Panc1 (cell line): ENCODE results near the gene HIGD2A. TPM values are rescaled to one million over a fixed set of nuclear protein-coding genes. Genes with fewer than 3 reads are reported as not detected.

ENCODE experiments used
- ATAC-seq: fragments of 200-7000 bp; cut with Tn5 transposase; 2 replicates; pipeline ENCODE4 v1.9.1; 2020; ENCODE audit warnings: mild to moderate bottlenecking, moderate library complexity
- BruUV-seq: library from RNA; stranded (reverse); fragments of 400-500 nt; replicated peaks from 2 replicates; lab custom pipeline; 2021; lab: Mats Ljungman, UMichigan
- CTCF ChIA-PET: fragments of 300-600 bp; sonication (Branson Sonifier 250); formaldehyde crosslinking; loops from one replicate; lab custom pipeline; 2022; ENCODE audit warnings: antibody characterized with exemption; lab: Charles Lee
- POLR2A ChIA-PET: fragments of 300-600 bp; sonication (Branson Sonifier 250); formaldehyde crosslinking; loops from one replicate; lab custom pipeline; 2022; ENCODE audit warnings: antibody characterized with exemption; lab: Charles Lee
- DNase-seq: peaks from one replicate; pipeline ENCODE4 v3.0.0-alpha.2; 2010; ENCODE audit warnings: low read depth, low spot score
- H3K27ac ChIP-seq: 2 replicates; pipeline ENCODE4 v1.5.1; 2011; ENCODE audit warnings: mild to moderate bottlenecking, low read length, inconsistent platforms
- H3K27me3 ChIP-seq: fragments of 200-500 bp; sonication (Bioruptor generic); 2 replicates; pipeline ENCODE4 v1.6.0; 2014; ENCODE audit warnings: low read length, inconsistent platforms; ENCODE audit not compliant: control insufficient read depth, insufficient read depth
- H3K36me3 ChIP-seq: fragments of 200-500 bp; sonication (Bioruptor generic); 2 replicates; pipeline ENCODE4 v1.5.1; 2014; ENCODE audit warnings: inconsistent platforms, mild to moderate bottlenecking, low read length, moderate library complexity; ENCODE audit not compliant: control insufficient read depth, insufficient read depth
- H3K4me1 ChIP-seq: 2 replicates; pipeline ENCODE4 v1.5.1; 2011; ENCODE audit warnings: inconsistent platforms, mild to moderate bottlenecking, low read length, moderate library complexity; ENCODE audit not compliant: control insufficient read depth, insufficient read depth
- H3K4me3 ChIP-seq, 2 experiments: 2 replicates each; pipeline ENCODE4 v1.5.1; 2011 to 2012; ENCODE audit warnings: low read depth in 2 of 2, low read length in 2 of 2, mild to moderate bottlenecking in 2 of 2, inconsistent platforms in 1 of 2, moderate library complexity in 1 of 2
- H3K9me3 ChIP-seq: fragments of 200-500 bp; sonication (Bioruptor generic); 2 replicates; pipeline ENCODE4 v1.5.1; 2014; ENCODE audit warnings: low read depth, mild to moderate bottlenecking, inconsistent platforms, low read length, moderate library complexity; ENCODE audit not compliant: control insufficient read depth, insufficient read depth
- CTCF ChIP-seq: fragments of 450-650 bp; IDR thresholded peaks from 2 replicates; pipeline ENCODE4 v1.5.1; 2017; ENCODE audit warnings: mild to moderate bottlenecking
- POLR2AphosphoS5 ChIP-seq: IDR thresholded peaks from 2 replicates; pipeline ENCODE4 v1.6.1; 2012; ENCODE audit warnings: mild to moderate bottlenecking, low read depth, low read length, moderate library complexity
- REST ChIP-seq, 2 experiments: IDR thresholded peaks; 2 replicates each; pipeline ENCODE4 v1.6.1; 2011 to 2012; ENCODE audit warnings: low read depth in 2 of 2, control low read depth in 1 of 2, low read length in 1 of 2, mild to moderate bottlenecking in 1 of 2, moderate library complexity in 1 of 2; ENCODE audit not compliant: insufficient read depth in 1 of 2
- SIN3A ChIP-seq: IDR thresholded peaks from 2 replicates; pipeline ENCODE4 v1.6.1; 2012; ENCODE audit warnings: low read depth, mild to moderate bottlenecking, low read length, moderate library complexity, borderline replicate concordance; ENCODE audit not compliant: insufficient read depth
- TCF7L2 ChIP-seq: IDR thresholded peaks from 2 replicates; pipeline ENCODE4 v1.6.1; 2011; ENCODE audit warnings: mild to moderate bottlenecking, low read depth, low read length, inconsistent platforms
- in situ Hi-C: cut with HindIII; loops from 2 replicates; pipeline ENCODE4 v1.10.0; 2016; ENCODE audit warnings: low sequenced_read_pairs, low pct_unique_long_range_greater_than_20kb
- intact Hi-C: fragments of 100-400 bp; cut with micrococcal nuclease; formaldehyde crosslinking; loops from one replicate; pipeline ENCODE4 v1.10.0; 2022; ENCODE audit not compliant: unreplicated experiment
- total RNA-seq: library from RNA; stranded (reverse); gene quantifications from one replicate; pipeline ENCODE4 v1.2.1, GENCODE V29; 2021; ENCODE audit not compliant: unreplicated experiment

The HIGD2A gene
- total RNA-seq, 1 experiment from 2014 or later, result 162 TPM

- H3K36me3 ChIP-seq, result no peaks in the 10 kb centered on the region
- no peak overlapping the region for H3K4me3 ChIP-seq
- peaks cover 16% of the 10 kb centered on the region; the same call in 1 of the 2 replicates for H3K4me1 ChIP-seq
- H3K9me3 ChIP-seq, result no peaks in the 10 kb centered on the region
- ATAC-seq (no peak), DNase-seq (no peak)
- TF ChIP-seq TCF7L2, result no peak
- no peak for TF ChIP-seq POLR2AphosphoS5
- no peak for TF ChIP-seq SIN3A
- TF ChIP-seq REST (IDR thresholded peaks at IDR 0.05; ENCODE audit: insufficient read depth in 1 of 2, low read depth in 2 of 2, low read length in 1 of 2), result no peak
- no peak for TF ChIP-seq CTCF
- CTCF ChIA-PET, result no interaction called here
- H3K27me3 ChIP-seq, result no peaks in the 10 kb centered on the region
- POLR2A ChIA-PET, result no interaction called here
- intact Hi-C loops, result loop anchor here (10.0 kb wide), 1 partner anchor 82 kb away; no protein-coding TSS in a partner anchor
- in situ Hi-C loops, result no loop called here
- BruUV-seq, result no TSS peak
- H3K27ac ChIP-seq, result no peak overlapping the region
Observed at GRCh38 chr5:176412517-176413254, 24.1 kb downstream of the HIGD2A start.

GRCh38 chr5:176413255-176413565 lies 24.7 kb downstream of the HIGD2A start:
- ChIA-PET CTCF (no interaction called here), POLR2A (no interaction called here)
- in situ Hi-C loops, result no loop called here
- H3K4me3 ChIP-seq, result no peak overlapping the region
- DNase-seq (no peak), ATAC-seq (no peak)
- intact Hi-C loops, result loop anchor here (10.0 kb wide), 1 partner anchor 82 kb away; no protein-coding TSS in a partner anchor
- no peaks in the 10 kb centered on the region for H3K9me3 ChIP-seq
- no TSS peak for BruUV-seq
- no peak for TF ChIP-seq POLR2AphosphoS5
- no peak for TF ChIP-seq REST (IDR thresholded peaks at IDR 0.05; ENCODE audit: insufficient read depth in 1 of 2, low read depth in 2 of 2, low read length in 1 of 2)
- TF ChIP-seq TCF7L2, result no peak
- TF ChIP-seq CTCF, result no peak
- TF ChIP-seq SIN3A, result no peak
- no peak overlapping the region for H3K27ac ChIP-seq
- H3K36me3 ChIP-seq, result no peaks in the 10 kb centered on the region
- H3K4me1 ChIP-seq, result peaks cover 16% of the 10 kb centered on the region; the same call in 1 of the 2 replicates
- H3K27me3 ChIP-seq, result no peaks in the 10 kb centered on the region
